ENCODE measurements around the gene CCDC12. TPM values are rescaled to one million over a fixed set of nuclear protein-coding genes. Genes with fewer than 3 reads are reported as not detected.

CCDC12 gene
- total RNA-seq, 1 donor from 2014 or later = 17.9 TPM

DNA sequence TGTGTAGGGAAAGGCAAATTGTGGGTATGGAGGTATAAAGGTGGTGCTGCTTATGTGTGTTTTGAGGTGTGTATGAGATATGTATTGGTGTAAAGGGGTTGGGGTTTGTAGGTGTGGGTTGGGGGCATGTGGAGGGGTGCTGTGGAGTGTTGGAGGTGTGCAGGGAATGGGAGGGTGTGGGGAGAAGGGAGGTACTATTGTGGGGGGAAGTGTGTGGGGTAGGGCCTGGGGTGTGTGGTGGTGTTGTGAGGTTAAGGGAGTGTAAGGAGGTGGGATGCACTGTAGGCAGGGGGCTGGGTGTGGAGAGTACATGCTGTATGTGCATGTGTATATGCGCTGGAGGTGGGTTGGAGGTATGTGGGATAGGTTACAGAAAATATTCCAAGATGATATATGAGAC lies 15.7 kb downstream of the CCDC12 start:
- Mint-ChIP-seq H3K27ac (peak overlapping the region; percentile 58), H3K27me3 (ENCODE audit: insufficient read depth, low read depth) (peaks cover 2% of the 10 kb centered on the region), H3K4me1 (peaks cover 33% of the 10 kb centered on the region), H3K36me3 (peaks cover 23% of the 10 kb centered on the region), H3K9me3 (peaks cover 10% of the 10 kb centered on the region), H3K4me3 (peak overlapping the region; percentile 9)
- peaks cover 86% of the 10 kb centered on the region for H3K79me2 ChIP-seq (ENCODE audit: low read depth)
- H2AFZ ChIP-seq (replicated peaks) = no peak overlapping the region
- H3K27me3 ChIP-seq = no peaks in the 10 kb centered on the region
- H3K9ac ChIP-seq = no peak overlapping the region
- peaks cover 18% of the 10 kb centered on the region for H3K4me1 ChIP-seq
- H3K27ac ChIP-seq = peak overlapping the region; percentile 87
- H3K36me3 ChIP-seq = no peaks in the 10 kb centered on the region
- H3K4me3 ChIP-seq = no peak overlapping the region
- H4K20me1 ChIP-seq (ENCODE audit: low read depth) = peaks cover 59% of the 10 kb centered on the region
- H3K9me3 ChIP-seq (ENCODE audit: low read depth) = peaks cover 7% of the 10 kb centered on the region
- no peak for TF ChIP-seq EZH2phosphoT487 (IDR thresholded peaks at IDR 0.05)
- TF ChIP-seq, protein P1, sequence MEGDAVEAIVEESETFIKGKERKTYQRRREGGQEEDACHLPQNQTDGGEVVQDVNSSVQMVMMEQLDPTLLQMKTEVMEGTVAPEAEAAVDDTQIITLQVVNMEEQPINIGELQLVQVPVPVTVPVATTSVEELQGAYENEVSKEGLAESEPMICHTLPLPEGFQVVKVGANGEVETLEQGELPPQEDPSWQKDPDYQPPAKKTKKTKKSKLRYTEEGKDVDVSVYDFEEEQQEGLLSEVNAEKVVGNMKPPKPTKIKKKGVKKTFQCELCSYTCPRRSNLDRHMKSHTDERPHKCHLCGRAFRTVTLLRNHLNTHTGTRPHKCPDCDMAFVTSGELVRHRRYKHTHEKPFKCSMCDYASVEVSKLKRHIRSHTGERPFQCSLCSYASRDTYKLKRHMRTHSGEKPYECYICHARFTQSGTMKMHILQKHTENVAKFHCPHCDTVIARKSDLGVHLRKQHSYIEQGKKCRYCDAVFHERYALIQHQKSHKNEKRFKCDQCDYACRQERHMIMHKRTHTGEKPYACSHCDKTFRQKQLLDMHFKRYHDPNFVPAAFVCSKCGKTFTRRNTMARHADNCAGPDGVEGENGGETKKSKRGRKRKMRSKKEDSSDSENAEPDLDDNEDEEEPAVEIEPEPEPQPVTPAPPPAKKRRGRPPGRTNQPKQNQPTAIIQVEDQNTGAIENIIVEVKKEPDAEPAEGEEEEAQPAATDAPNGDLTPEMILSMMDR (IDR thresholded peaks at IDR 0.05) = no peak
- no peak for TF ChIP-seq EZH2 (IDR thresholded peaks at IDR 0.05)
- H3F3A ChIP-seq (ENCODE audit: low read depth) = peaks cover 13% of the 10 kb centered on the region
- peak overlapping the region; percentile 66 for H3K4me2 ChIP-seq
- DNase-seq (ENCODE audit: low spot score) = no peak

DNA sequence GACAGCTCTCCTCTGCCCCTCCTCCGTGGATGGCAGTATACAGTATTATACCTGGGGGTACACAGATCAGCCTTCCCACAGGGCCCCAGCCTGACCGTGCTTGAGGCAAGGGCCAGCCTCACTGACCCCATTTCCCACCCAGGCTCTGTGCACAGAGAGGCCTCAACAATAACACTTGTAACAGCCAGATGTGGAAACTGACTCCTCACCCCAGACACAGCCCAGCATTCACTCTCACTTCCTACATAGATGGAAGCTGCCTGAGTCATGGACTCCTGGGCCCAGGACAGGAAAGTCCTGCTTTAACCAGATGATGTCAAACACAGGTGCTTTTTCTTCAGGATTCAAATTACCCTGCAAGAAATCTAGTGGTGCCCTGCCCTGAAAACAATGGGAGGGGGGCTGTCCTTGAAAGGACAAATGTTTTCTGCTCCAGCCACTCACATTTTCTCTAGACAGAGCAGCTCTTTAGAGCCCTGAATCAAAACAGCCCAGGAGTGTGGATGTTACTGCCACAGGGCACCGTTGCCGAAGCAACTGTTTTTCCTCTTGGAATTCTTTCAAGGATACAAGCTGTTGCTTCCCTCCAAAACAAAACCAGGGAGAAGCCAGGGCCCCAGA lies 16.4 kb downstream of the CCDC12 start:
- peaks cover 86% of the 10 kb centered on the region for H3K79me2 ChIP-seq (ENCODE audit: low read depth)
- no peaks in the 10 kb centered on the region for H3K27me3 ChIP-seq
- peak; percentile 47 for DNase-seq (ENCODE audit: low spot score)
- H3K36me3 ChIP-seq = no peaks in the 10 kb centered on the region
- H3K27ac ChIP-seq = peak overlapping the region; percentile 87
- H3F3A ChIP-seq (ENCODE audit: low read depth) = peaks cover 13% of the 10 kb centered on the region
- peaks cover 7% of the 10 kb centered on the region for H3K9me3 ChIP-seq (ENCODE audit: low read depth)
- H3K4me1 Mint-ChIP-seq = peaks cover 33% of the 10 kb centered on the region
- peak overlapping the region; percentile 6 for H3K4me3 Mint-ChIP-seq
- no peak overlapping the region for H3K9ac ChIP-seq
- peak overlapping the region; percentile 58 for H3K27ac Mint-ChIP-seq
- H3K27me3 Mint-ChIP-seq (ENCODE audit: insufficient read depth, low read depth) = peaks cover 2% of the 10 kb centered on the region
- H3K36me3 Mint-ChIP-seq = peaks cover 18% of the 10 kb centered on the region
- no peak overlapping the region for H3K4me3 ChIP-seq
- H2AFZ ChIP-seq (replicated peaks) = no peak overlapping the region
- H3K4me2 ChIP-seq = peak overlapping the region; percentile 66
- TF ChIP-seq EZH2phosphoT487 (IDR thresholded peaks at IDR 0.05) (no peak), EZH2 (IDR thresholded peaks at IDR 0.05) (no peak)
- TF ChIP-seq, protein P1 (IDR thresholded peaks at IDR 0.05) = no peak
- peaks cover 18% of the 10 kb centered on the region for H3K4me1 ChIP-seq
- peaks cover 10% of the 10 kb centered on the region for H3K9me3 Mint-ChIP-seq
- H4K20me1 ChIP-seq (ENCODE audit: low read depth) = peaks cover 66% of the 10 kb centered on the region

DNA sequence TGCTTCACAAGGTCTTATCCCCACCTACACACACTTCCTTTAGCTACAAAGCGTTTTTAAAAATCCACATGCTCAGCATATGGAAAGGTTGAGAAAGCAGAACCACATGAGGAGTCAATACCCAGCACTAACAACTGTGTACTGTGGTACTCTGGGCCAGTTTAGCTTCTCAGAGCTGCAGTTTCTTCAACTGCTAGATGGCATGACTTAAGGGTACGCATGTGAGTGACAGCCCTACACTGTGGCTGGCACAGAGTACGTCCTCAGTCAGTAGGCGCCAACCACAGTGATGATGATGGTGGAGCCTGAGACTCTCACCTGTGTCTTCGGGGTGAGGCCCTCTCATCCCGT lies 17.4 kb downstream of the CCDC12 start:
- H3K4me3 Mint-ChIP-seq = no peak overlapping the region
- H3K9me3 ChIP-seq (ENCODE audit: low read depth) = peaks cover 7% of the 10 kb centered on the region
- H3K79me2 ChIP-seq (ENCODE audit: low read depth) = peaks cover 91% of the 10 kb centered on the region
- peaks cover 76% of the 10 kb centered on the region for H4K20me1 ChIP-seq (ENCODE audit: low read depth)
- peak overlapping the region; percentile 18 for H3K27ac Mint-ChIP-seq
- H3K9me3 Mint-ChIP-seq = peaks cover 10% of the 10 kb centered on the region
- H3K4me3 ChIP-seq = no peak overlapping the region
- no peak overlapping the region for H3K27ac ChIP-seq
- no peaks in the 10 kb centered on the region for H3K36me3 ChIP-seq
- no peaks in the 10 kb centered on the region for H3K27me3 ChIP-seq
- H3K4me1 ChIP-seq = peaks cover 21% of the 10 kb centered on the region
- peaks cover 13% of the 10 kb centered on the region for H3F3A ChIP-seq (ENCODE audit: low read depth)
- no peak overlapping the region for H2AFZ ChIP-seq (replicated peaks)
- no peak overlapping the region for H3K4me2 ChIP-seq
- TF ChIP-seq EZH2 (IDR thresholded peaks at IDR 0.05) = no peak
- TF ChIP-seq, protein P1 (IDR thresholded peaks at IDR 0.05) = no peak
- TF ChIP-seq EZH2phosphoT487 (IDR thresholded peaks at IDR 0.05) = no peak
- H3K4me1 Mint-ChIP-seq = peaks cover 37% of the 10 kb centered on the region
- peaks cover 2% of the 10 kb centered on the region for H3K27me3 Mint-ChIP-seq (ENCODE audit: insufficient read depth, low read depth)
- no peak overlapping the region for H3K9ac ChIP-seq
- peaks cover 15% of the 10 kb centered on the region for H3K36me3 Mint-ChIP-seq
- no peak for DNase-seq (ENCODE audit: low spot score)
